SKM-1 (cell line): ENCODE data around the gene TEDC2.
"Not testable (repeated sequence)": the region's sequence is repeated elsewhere in the genome, so short reads cannot be mapped to it uniquely, and the experiment has no call there.

ENCODE experiments used
- DNase-seq: peaks from one replicate; lab custom pipeline; 2025; ENCODE audit not compliant: unreplicated experiment; lab: John Stamatoyannopoulos, UW

The TEDC2 gene

DNA sequence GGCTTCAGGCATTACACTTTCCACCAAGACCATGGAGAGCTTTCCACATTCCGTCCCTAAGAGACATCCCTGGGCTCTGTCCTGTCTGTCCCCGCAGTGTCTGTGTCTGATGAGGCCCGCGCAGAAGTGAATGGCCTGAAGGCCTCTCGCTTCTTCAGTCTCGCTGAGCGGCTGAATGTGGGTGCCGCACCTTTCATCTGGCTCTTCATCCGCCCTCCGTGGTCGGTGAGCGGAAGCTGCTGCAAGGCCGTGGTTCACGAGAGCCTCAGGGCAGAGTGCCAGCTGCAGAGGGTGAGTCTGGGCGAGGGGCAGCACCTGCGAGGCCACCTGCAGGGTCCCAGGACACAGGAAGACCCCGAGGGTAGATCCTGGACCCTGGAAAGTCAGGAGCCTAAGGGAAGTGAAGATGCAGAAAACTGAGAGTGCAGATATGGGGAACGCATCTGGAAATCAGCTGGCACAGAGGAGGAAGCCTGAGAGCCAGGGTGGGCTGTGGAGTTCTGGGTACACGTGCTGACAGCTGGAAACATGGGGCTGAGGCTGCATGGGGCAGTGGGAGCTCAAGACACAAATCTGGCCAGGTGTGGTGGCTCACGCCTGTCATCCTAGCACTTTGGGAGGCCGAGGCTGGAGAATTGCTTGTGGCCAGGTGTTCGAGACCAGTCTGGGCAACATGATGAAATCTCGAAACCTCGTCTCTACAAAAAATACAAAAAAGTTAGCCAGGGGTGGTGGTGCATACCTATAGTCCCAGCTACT lies 22.7 kb upstream of the TEDC2 start:
- no peak for DNase-seq

DNA sequence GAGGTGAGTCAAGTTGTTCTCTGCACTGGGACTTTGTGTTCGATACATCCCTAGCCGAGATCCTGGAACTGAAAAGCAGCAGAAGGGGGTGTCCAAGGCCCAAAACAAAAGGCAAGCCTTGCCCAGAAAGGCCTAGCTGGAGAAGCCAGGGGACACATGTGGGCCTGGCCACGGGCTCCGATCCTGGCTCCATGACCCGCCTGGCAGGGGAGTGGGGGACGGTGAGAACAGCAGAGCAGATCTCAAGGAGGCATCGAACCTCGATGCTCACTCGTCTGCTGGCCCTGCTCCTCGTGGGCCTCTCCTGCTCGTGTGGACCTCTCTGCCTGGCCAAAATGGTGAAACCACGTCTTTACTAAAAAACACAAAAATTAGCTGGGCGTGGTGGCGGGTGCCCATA lies 21.8 kb upstream of the TEDC2 start:
- DNase-seq, result no peak

DNA sequence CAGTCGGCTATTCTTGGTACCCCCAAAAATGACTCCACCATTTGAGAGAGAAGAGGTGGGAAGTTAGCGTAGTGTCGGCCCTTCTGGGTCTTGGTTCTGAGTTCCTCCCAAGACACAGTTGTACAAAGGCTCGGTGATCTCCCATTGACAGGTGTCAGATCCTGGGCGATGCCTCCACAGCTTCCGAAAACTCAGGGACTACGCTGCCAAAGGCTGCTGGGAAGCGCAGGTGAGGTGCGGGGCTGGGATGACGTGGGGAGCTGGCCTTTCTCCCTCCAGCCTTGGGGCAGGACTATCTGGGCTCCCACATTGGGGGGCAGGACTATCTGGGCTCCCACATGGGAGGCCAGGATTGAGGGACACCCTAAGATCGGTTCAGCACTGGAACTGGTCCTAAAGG lies 20.3 kb upstream of the TEDC2 start:
- DNase-seq, result no peak

DNA sequence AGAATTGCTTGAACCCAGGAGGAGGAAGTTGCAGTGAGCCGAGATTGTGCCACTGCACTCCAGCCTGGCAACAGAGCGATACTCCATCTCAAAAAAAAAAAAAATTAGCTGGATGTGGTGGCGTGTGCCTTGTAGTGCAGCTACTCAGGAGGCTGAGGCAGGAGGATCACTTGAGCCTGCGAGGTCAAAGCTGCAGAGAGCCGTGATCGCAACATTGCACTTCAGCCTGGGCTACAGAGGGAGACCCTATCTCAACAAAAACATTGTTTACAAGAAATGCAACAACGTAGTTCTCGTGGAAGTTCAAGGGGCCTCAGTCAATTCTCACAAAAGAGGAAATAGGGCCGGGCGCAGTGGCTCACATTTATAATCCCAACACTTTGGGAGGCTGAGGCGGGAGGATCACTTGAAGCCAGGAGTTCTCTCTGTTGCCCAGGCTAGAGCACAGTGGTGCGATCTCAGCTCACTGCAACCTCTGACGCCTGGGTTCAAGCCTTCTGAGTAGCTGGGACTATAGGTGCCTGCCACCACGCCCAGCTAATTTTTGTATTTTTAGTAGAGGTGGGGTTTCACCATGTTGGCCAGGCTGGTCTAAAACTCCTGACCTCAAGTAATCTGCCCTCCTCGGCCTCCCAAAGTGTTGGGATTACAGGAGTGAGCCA lies 18.6 kb upstream of the TEDC2 start:
- DNase-seq, result not testable (repeated sequence)

DNA sequence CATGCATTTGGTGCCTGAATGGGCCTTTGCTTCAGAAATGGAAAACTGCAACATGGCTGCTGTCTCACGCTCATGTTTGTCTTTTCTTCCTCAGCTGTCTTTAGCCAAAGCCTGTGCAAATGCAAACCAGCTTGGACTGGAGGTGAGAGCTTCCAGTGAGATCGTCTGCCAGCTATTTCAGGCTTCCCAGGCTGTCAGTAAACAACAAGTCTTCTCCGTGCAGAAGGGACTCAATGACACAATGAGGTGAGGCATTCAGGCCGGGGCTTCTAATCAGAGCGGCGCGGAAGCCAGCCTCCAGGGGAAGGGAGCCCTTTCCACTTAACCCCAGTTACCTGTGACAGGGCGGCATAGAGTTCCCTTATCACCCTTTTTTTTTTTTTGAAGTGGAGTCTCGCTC lies 16.4 kb upstream of the TEDC2 start:
- no peak for DNase-seq

DNA sequence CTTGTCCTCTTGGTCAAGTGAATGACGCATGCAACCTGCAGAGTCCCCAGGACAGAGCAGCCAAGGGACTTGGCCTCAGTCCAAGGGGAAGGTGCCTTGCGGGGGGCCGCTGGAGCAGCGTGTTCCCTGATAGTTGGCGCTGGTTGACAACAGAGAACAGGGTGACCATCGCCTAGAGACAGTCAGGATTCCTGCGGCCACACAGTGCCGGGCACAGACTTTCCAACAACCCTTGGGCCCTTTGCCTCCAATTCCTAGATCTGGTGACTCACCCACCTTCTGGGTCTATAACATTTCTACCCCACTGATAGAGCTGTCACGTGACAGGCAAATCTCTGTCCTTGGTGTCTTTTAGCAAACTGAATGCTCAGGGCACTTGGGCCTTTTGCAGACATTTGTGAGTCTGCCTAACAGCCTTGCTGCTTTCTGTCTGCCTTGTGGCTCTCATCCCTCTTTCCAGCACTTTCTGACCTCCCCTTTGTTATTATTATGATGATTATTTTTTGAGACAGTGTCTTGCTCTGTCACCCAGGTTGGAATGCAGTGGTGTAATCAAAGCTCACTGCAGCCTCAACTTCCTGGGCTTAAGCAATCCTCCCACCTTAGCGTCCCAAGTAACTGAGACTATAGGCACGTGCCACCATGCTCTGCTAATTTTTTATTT lies 11.9 kb upstream of the TEDC2 start:
- DNase-seq, result no peak

DNA sequence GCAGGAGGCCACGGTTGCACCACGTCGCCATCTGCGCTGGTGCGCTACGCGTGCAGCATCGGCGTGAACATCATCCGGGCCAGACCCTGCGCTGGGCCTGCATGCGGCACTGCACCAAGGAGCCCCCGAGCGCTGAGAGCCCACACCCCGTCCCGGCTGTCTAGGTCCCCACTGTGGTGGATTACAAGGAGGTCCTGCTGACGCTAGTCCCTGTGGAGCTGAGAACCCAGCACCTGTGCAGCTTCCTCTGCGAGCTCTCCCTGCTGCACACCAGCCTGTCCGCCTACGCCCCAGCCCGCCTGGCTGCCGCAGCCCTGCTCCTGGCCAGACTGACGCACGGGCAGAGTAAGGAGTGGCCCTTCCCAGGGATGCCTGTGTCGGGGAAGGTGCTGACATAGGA lies 10.8 kb upstream of the TEDC2 start:
- DNase-seq, result no peak

DNA sequence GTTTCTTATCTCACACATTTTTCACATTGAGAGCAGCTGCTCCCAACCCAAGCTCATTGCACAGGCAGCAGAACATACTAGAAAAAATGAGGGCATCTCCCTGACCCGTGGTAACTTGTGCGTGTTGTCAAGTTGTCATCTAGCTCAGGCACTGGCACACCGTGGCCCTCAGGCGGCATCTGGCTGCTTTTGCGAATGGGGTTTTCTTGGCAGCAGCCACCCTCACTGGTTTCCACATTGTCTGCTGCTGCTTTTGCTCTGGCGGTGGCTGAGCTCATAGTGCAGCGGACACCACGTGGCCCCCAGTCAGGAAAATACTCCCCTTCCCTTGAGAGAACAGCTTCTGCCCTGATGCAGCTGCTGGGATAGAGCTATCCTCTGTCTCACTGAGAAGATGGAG lies 9.4 kb upstream of the TEDC2 start:
- DNase-seq, result no peak

DNA sequence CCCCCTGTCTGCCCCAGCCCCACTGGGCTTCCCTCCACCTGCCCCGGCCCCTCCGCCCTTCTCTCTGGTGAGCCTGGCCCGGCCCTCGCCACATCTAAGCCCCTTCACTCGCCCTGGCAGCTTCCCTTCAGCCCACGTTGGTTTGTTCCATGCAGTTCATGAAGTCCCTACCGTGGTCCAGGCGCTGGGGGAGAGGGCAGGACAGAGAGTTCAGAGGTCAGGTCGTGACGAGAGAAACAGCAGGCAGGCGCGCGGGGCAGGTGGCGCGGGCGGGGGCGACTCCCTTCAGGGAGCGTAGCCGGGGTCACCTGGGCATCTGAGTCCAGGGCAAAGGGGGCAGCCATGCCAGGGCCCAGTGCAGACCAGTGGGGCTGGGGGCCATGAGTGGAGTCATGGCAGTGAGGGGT lies 8.9 kb upstream of the TEDC2 start:
- DNase-seq, result no peak

DNA sequence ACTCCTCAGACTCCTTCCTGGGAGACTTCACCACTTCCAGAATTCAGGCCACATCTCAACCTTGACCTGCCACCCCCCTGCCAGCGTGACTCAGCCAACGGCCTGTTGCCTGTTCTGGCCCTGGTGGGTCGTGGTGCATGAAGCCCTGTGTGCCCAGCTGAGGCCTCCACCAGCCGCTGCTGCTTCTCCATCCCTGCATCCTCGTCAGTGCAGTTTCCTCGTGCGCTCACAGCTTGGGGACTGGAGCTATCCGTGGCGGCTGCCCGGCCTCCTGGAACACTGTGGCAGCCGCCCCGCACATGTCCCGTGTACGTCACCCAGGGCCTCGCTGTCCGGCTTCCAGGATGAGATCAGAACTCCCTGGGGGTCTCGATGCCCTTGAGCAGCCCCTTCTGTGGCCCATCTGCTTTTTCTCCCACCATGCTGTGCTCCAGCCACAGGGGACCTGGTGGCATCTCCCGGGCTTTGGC lies 8.0 kb upstream of the TEDC2 start:
- no peak for DNase-seq

DNA sequence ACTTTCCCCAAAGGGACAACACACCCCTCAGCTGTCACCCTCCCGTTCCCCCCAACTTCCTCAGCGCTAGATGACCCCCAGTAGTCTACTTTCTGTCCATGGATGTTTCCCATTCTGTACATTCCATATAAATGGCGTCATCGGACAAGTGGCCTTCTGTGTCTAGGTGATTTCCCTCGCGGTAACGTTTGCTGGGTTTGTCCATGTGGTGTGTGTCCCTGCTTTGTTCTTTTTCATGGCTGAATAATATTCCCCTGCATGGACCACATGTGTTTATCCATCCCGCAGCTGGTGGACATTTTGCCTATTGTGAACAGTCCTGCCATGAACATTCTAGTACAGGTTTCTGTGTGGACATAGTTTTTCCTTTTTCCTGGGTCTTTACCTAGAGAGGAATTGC lies 7.3 kb upstream of the TEDC2 start:
- DNase-seq, result no peak

DNA sequence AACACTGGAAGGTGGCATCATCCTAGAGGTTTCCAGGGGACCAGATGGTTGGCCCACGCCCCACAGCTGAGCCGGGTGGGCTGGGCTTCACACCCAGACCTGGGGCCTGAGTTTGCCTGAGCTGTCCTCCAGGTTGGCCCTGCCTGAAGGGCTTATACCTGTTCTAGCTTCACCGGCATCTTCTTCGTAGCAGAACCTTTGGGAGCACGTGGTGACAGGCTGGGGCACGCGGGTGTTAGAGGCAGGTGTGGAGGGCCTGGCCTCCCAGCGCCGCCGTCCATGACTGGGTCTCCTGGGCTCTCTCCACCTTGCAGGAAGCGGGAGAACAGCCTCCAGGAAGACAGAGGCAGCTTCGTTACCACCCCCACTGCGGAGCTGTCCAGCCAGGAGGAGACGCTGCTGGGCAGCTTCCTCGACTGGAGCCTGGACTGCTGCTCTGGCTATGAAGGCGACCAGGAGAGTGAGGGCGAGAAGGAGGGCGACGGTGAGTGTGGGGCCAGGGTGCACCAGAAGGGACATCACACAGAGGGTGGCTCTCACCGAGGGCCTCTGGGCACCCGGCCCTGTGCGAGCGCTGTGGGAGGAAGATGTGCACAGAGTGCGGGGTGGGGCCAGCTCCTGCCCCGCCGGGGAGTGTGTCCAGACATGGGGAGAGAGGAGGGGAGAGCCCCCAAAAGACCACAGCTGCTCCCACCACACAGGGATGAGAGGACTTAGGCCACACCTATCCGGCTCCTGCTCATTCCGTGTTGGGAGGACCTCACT lies 4.6 kb upstream of the TEDC2 start:
- no peak for DNase-seq

DNA sequence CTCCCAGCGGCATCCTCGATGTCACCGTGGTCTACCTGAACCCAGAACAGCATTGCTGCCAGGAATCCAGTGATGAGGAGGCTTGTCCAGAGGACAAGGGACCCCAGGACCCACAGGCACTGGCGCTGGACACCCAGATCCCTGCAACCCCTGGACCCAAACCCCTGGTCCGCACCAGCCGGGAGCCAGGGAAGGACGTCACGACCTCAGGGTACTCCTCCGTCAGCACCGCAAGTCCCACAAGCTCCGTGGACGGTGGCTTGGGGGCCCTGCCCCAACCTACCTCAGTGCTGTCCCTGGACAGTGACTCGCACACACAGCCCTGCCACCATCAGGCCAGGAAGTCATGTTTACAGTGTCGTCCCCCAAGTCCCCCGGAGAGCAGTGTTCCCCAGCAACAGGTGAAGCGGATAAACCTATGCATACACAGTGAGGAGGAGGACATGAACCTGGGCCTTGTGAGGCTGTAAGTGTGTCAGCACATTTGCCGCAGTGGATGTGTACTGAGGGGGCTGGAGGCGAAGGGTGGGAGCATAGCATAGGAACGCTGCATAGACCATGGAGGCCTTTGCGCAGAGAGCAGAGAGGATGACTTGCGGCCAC lies 3.3 kb upstream of the TEDC2 start:
- no peak for DNase-seq

DNA sequence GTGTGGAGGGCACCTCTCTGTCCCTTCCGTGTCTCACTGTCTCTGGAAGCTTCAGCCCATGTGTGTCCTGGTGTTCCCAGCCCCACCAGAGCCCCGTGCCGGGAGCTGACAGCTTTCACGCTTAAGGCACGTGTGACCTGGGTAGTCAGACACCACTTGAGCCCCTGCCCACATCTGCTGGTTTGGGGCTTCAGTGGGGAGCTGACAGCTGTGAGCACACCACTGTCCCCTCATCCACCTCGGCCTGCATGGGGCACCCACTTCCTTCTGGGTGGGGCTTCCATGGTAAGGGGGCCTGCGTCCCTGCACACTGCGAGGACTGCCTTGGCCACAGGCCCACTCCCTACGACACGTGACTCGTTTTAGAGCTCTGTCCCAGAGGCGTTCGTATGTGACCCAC lies 2.6 kb upstream of the TEDC2 start:
- no peak for DNase-seq

DNA sequence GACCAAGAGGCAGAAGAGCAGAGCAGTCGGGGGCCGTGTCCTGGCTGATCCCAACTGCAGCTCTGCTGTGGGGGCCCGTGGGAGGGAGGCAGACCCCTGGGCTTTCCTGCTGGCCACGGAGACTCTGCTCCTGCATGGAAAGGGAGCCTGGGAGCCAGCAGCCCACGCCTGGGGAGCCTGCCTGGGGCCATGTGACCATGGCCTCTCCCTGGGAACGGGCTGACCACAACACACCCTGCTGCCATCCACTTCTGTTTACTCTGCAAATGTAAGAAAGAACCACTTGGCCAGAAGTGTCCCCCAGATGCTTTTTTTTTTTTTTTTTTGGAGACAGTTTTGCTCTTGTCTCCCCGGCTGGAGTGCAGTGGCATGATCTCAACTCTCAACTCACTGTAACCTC lies 2.0 kb upstream of the TEDC2 start:
- no peak for DNase-seq

DNA sequence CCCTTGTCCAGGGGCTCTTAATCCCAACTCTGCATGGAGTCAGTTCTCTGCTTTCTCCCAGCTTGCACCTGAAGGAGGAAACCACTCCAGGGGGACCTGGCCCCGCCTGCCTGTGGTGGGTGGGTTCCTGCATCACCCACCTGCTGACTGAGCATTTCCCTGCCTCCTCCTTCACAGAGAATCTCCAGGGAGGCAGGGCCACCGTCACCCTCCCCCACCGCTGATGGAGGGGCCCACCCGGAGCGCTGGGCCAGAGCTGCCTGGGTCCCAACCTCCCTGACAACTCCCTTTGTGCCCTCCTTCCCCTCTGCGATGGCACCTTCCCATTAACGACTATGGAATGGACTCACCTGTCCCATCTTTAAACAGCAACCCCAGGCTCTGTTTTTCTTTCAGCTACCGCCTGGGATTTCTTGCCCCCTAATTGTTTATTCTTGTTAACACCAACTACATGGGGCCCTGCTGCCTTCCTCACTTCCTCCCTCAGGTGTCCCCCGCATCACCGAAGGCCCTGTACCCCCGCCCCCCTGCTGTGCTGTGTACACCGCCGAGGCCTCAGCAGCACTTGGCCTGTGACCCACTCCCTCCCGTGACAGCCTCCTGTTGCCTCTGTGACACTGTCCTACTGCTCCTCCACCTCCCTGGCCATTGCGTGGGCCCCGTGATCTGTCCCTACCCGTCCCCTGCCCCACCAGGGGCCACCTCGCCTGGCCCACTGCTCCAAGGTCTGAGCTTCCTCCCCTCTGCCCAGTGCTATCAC lies 842 bp upstream of the TEDC2 start:
- DNase-seq, result no peak

DNA sequence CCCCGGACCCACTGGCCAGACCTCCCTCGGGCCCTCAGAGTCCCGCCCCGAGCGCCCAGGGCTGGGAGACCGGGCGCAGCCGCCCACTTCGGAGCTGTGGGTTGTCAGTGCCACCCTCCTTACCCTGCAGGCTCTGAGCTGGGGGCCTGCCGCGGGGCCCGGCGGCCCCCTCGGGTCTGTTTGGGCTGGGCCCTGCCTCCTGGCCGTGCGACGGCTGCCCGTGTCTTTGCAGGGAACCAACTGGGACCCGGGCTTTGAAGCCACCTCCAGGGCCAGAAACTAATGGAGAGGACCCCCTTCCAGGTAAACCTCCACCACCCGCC lies 443 bp downstream of the TEDC2 start:
- no peak for DNase-seq

DNA sequence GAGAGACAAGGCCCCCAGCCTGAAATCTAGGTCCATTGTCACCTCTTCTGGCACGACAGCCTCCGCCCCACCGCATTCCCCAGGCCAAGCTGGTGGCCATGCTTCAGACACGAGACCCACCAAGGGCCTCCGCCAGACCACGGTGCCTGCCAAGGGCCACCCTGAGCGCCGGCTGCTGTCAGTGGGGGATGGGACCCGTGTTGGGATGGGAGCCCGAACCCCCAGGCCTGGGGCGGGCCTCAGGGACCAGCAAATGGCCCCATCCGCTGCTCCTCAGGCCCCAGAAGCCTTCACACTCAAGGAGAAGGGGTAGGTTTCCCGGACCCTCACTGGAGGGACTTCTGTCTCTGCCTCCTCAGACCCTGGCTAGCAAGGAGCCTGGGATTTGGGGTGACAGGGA lies 1.0 kb downstream of the TEDC2 start:
- no peak for DNase-seq

DNA sequence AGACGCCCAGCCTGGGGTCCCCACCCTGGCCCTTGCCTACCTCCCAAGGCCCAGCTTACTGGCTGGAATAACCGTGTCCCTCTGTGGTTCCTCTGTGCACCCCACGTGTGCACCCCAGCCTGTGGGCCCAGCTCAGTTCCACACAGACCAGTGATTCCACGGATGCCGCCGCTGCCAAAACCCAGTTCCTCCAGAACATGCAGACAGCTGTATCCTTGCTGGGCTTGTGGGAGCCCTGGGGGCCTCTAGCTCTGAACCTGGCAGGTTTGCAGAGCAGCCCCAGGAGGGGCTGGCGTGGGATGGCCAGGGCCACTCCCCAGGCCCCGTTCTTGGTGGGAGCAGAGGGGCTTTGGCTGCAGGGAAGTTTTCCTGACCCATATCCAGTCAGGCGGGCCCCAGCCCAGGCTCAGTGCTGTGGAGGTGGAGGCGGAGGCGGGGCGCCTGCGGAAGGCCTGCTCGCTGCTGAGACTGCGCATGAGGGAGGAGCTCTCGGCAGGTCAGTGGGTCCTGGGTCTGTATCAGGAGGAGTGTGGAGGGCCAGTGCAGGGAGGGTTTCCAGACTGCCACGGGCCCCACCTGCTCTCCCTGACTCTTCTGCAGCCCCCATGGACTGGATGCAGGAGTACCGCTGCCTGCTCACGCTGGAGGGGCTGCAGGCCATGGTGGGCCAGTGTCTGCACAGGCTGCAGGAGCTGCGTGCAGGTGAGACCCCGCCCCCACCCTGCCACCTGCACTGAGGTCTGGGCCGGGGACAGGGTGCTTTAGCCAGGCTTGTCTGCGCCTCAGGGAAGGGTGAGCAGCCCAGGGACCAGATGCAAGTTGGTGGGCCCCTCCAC lies 2.3 kb downstream of the TEDC2 start:
- no peak for DNase-seq

DNA sequence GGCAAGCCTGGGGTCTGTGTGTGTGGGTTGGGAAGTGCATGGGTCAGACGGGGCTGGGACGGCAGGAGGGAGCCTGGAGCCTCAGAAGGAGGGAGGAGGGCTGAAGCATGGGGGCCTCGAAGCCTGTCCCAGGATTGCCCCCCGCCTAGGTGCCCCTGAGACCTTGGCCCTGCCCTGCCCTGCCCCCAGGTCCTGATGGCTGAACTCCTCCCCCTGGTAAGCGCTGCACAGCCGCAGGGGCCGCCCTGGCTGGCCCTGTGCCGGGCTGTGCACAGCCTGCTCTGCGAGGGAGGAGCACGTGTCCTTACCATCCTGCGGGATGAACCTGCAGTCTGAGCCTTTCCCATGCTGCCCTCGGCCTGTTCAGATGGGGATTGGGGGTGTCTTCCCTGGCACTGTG lies 4.4 kb downstream of the TEDC2 start:
- DNase-seq, result no peak
